Body of pancreas (tissue), 4 donors: ENCODE measurements around the gene INKA1.

Source experiments
- CTCF ChIP-seq, 7 experiments: fragments of 450-650 bp in 4 of 7; fragments of 200-600 bp in 3 of 7; sonication (generic) in 3 of 7; IDR thresholded peaks; one replicate each; pipeline ENCODE4 v1.5.1; 2016 to 2019; ENCODE audit warnings: antibody characterized with exemption in 7 of 7
- POLR2A ChIP-seq, 3 donors: fragments of 450-650 bp; IDR thresholded peaks; one replicate each; pipeline ENCODE4 v1.6.1; 2016; ENCODE audit warnings: antibody characterized with exemption in 3 of 3, mild to moderate bottlenecking in 2 of 3

DNA sequence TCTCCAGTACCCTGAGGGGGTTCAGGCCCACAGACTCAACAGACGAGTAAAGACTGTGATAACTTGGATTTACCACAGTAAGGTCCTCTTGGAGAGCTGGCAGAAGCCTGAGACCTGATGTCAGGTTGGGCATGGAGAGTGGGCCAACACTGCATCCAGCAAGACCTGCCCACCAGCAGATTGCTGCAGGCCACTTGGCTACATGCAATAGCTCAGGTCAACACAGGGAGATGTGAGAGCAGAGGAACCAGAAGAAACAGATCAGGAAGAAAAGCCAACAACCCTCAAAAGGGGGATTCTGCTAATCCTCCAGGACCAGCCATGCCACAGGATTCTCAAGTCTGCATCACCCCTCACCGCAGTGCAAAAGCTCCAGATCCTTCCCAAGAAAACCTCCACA, 15.0 kb upstream of the INKA1 start:
- TF ChIP-seq CTCF (IDR thresholded peaks at IDR 0.05) (no peak), POLR2A (IDR thresholded peaks at IDR 0.05) (no peak)
